ENCODE data around the gene PRSS35. TPM values are rescaled to one million over a fixed set of nuclear protein-coding genes. Genes with fewer than 3 reads are reported as not detected.

PRSS35 gene
- total RNA-seq, 1 experiment from 2014 or later: 85.0 TPM

DNA sequence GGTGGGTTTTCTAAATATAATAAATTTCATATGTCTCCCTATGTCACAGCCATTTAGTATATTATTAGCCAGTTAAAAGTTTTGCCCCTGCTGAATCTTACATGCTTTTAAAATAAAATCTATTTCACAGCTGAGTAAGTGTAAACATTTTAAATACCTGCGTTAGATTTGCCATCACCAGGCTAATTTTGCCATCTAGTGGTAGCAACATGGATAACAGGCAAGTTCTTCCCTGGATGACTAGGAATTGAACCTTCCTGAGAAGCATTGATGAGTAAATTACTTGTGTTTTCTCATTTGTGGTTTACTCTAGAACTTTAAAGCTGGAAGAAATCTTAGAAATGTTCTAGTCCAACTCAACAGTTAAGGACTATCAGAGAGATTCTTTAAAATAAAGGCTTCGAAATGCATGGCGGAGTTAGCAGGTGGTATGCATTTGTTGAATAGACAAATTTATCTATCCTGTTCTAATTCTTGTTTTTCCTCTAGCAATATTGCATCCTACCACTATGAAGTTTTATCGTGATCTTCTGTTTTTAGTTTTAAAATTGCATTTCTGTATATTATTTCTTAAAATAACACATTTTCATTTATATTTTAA, 2.6 kb downstream of the PRSS35 start:
- Mint-ChIP-seq H3K27ac (ENCODE audit: unreplicated experiment) (no peak overlapping the region), H3K4me3 (ENCODE audit: unreplicated experiment) (peak overlapping the region; percentile 84), H3K9me3 (ENCODE audit: unreplicated experiment) (no peaks in the 10 kb centered on the region), H3K27me3 (ENCODE audit: insufficient read depth, unreplicated experiment) (no peaks in the 10 kb centered on the region), H3K36me3 (ENCODE audit: insufficient read depth, unreplicated experiment) (peaks cover 36% of the 10 kb centered on the region), H3K4me1 (ENCODE audit: low read depth, unreplicated experiment) (peaks cover 25% of the 10 kb centered on the region)
- intact Hi-C loops (cut with micrococcal nuclease; ENCODE audit: unreplicated experiment): loop anchor here (1.0 to 10.0 kb wide), 5 partner anchors 163 to 448 kb away; partner anchors contain the start of genes DOP1A, PGM3 and RWDD2A
- DNase-seq: peak; percentile 46 to 67
- no peaks in the 10 kb centered on the region for H3K36me3 ChIP-seq (ENCODE audit: control insufficient read depth, insufficient read depth, low read length)
- BruUV-seq (replicated peaks): no TSS peak
- H3K9me3 ChIP-seq: no peaks in the 10 kb centered on the region
- TF ChIP-seq, protein P1, sequence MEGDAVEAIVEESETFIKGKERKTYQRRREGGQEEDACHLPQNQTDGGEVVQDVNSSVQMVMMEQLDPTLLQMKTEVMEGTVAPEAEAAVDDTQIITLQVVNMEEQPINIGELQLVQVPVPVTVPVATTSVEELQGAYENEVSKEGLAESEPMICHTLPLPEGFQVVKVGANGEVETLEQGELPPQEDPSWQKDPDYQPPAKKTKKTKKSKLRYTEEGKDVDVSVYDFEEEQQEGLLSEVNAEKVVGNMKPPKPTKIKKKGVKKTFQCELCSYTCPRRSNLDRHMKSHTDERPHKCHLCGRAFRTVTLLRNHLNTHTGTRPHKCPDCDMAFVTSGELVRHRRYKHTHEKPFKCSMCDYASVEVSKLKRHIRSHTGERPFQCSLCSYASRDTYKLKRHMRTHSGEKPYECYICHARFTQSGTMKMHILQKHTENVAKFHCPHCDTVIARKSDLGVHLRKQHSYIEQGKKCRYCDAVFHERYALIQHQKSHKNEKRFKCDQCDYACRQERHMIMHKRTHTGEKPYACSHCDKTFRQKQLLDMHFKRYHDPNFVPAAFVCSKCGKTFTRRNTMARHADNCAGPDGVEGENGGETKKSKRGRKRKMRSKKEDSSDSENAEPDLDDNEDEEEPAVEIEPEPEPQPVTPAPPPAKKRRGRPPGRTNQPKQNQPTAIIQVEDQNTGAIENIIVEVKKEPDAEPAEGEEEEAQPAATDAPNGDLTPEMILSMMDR (IDR thresholded peaks at IDR 0.05; ENCODE audit: insufficient read depth in 1 of 2, low read depth in 1 of 2, low read length in 1 of 2, severe bottlenecking in 1 of 2, unreplicated experiment in 1 of 2): peak; percentile 76 to 86
- CTCF ChIA-PET: interaction anchor here (0.9 to 4.8 kb wide), 5 partner anchors 53 to 449 kb away, joined by 3 to 61 read pairs (median 4); partner anchors contain the start of genes DOP1A and UBE3D
- no peak overlapping the region for H3K4me3 ChIP-seq (ENCODE audit: low read depth, low read length)
- POLR2A ChIA-PET: interaction anchor here (0.9 kb wide), 1 partner anchor 450 kb away, joined by 3 read pairs; the partner anchor contains the start of gene UBE3D
- H3K27me3 ChIP-seq (replicated peaks; ENCODE audit: control insufficient read depth, insufficient read depth, low read length): no peaks in the 10 kb centered on the region
- H3K4me1 ChIP-seq: peaks cover 19% of the 10 kb centered on the region

DNA sequence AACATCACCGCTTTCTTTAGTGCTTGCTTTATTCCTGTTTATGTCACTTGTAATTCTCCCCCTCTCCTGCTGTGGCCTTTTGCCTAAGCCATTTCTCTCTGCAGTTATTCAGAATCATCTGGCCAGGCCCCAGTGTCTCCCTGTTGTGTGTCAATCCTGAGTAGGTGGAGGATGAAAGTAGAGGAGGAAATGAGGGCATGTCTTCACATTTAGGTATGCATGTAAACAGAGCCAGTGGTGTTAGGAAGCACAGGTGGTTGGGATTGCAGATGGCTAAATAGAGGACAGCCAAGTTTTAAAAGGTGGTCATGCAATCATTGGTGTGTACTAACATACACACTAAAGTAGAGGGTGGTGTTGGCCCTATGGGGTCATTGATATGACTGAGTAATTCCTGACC, 5.2 kb downstream of the PRSS35 start:
- Histone ChIP-seq H3K4me1 (peaks cover 12% of the 10 kb centered on the region), H3K9me3 (no peaks in the 10 kb centered on the region), H3K36me3 (ENCODE audit: control insufficient read depth, insufficient read depth, low read length) (no peaks in the 10 kb centered on the region), H3K4me3 (ENCODE audit: low read depth, low read length) (no peak overlapping the region), H3K27me3 (replicated peaks; ENCODE audit: control insufficient read depth, insufficient read depth, low read length) (no peaks in the 10 kb centered on the region)
- no peaks in the 10 kb centered on the region for H3K27me3 Mint-ChIP-seq (ENCODE audit: insufficient read depth, unreplicated experiment)
- H3K4me1 Mint-ChIP-seq (ENCODE audit: low read depth, unreplicated experiment): peaks cover 19% of the 10 kb centered on the region
- no peaks in the 10 kb centered on the region for H3K9me3 Mint-ChIP-seq (ENCODE audit: unreplicated experiment)
- TF ChIP-seq, protein P1 (IDR thresholded peaks at IDR 0.05; ENCODE audit: insufficient read depth in 1 of 2, low read depth in 1 of 2, low read length in 1 of 2, severe bottlenecking in 1 of 2, unreplicated experiment in 1 of 2): no peak
- peak in 1 of 2 experiments; percentile 17 for DNase-seq
- intact Hi-C loops (cut with micrococcal nuclease; ENCODE audit: unreplicated experiment): loop anchor here (10.0 kb wide), 2 partner anchors 233 to 323 kb away; partner anchors contain the start of genes PGM3 and RWDD2A
- POLR2A ChIA-PET: no interaction called here
- H3K27ac Mint-ChIP-seq (ENCODE audit: unreplicated experiment): no peak overlapping the region
- no TSS peak for BruUV-seq (replicated peaks)
- CTCF ChIA-PET: no interaction called here
- H3K36me3 Mint-ChIP-seq (ENCODE audit: insufficient read depth, unreplicated experiment): peaks cover 27% of the 10 kb centered on the region
- no peak overlapping the region for H3K4me3 Mint-ChIP-seq (ENCODE audit: unreplicated experiment)

DNA sequence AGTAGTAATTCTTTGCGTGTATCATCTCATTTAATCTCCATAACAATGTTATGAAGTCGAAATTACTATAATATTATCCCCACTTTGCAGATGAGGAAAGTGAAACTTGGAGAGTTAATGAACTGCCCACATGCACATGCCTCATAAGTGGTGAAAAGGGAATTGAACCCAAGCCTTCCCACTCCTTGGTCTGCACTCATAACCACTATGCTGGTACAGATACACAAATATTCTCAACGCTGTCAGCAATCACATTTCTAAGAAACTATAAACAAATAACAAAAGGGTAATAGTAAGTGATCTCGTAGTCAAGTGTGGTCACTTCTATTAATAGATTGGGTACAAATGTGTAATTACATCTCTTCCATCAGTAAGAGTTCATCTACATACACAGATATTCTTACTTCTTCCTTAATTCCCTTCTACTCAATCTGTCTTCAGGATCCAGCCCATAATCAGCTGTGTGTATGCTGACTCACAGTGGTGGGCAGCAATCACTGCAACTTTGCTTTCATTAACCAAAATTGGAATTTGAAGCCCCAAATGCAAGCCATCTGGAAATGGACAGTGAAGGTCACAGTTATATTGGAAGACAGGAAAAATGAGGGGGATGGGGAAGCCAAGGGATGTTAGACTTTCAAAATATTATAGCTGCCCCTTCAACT, 6.6 kb downstream of the PRSS35 start:
- Mint-ChIP-seq H3K4me3 (ENCODE audit: unreplicated experiment) (no peak overlapping the region), H3K27me3 (ENCODE audit: insufficient read depth, unreplicated experiment) (no peaks in the 10 kb centered on the region), H3K27ac (ENCODE audit: unreplicated experiment) (no peak overlapping the region), H3K4me1 (ENCODE audit: low read depth, unreplicated experiment) (peaks cover 14% of the 10 kb centered on the region), H3K36me3 (ENCODE audit: insufficient read depth, unreplicated experiment) (peaks cover 36% of the 10 kb centered on the region), H3K9me3 (ENCODE audit: unreplicated experiment) (no peaks in the 10 kb centered on the region)
- no peaks in the 10 kb centered on the region for H3K9me3 ChIP-seq
- H3K4me1 ChIP-seq: peaks cover 9% of the 10 kb centered on the region
- ChIA-PET CTCF (interaction anchor here (0.8 kb wide), 1 partner anchor 17 kb away, joined by 4 read pairs; no protein-coding TSS in a partner anchor), POLR2A (interaction anchor here (0.5 kb wide), 1 partner anchor 90 kb away, joined by 3 read pairs; no protein-coding TSS in a partner anchor)
- H3K27me3 ChIP-seq (replicated peaks; ENCODE audit: control insufficient read depth, insufficient read depth, low read length): no peaks in the 10 kb centered on the region
- DNase-seq: no peak
- H3K36me3 ChIP-seq (ENCODE audit: control insufficient read depth, insufficient read depth, low read length): no peaks in the 10 kb centered on the region
- no TSS peak for BruUV-seq (replicated peaks)
- H3K4me3 ChIP-seq (ENCODE audit: low read depth, low read length): no peak overlapping the region
- intact Hi-C loops (cut with micrococcal nuclease; ENCODE audit: unreplicated experiment): loop anchor here (10.0 kb wide), 2 partner anchors 234 to 324 kb away; partner anchors contain the start of genes PGM3 and RWDD2A
- TF ChIP-seq, protein P1 (IDR thresholded peaks at IDR 0.05; ENCODE audit: insufficient read depth in 1 of 2, low read depth in 1 of 2, low read length in 1 of 2, severe bottlenecking in 1 of 2, unreplicated experiment in 1 of 2): peak; percentile 25 to 42

Data from Caco-2 (cell line).